NCI-H345 (cell line): ENCODE measurements around the gene C9orf40.

ENCODE experiments used
- DNase-seq: peaks from one replicate; lab custom pipeline; 2025; lab: John Stamatoyannopoulos, UW

Gene C9orf40, protein sequence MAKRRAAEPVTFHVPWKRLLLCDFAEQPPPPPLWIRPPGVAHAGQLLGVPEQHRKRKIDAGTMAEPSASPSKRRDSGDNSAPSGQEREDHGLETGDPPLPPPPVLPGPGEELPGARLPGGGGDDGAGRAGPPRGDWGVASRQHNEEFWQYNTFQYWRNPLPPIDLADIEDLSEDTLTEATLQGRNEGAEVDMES

DNA sequence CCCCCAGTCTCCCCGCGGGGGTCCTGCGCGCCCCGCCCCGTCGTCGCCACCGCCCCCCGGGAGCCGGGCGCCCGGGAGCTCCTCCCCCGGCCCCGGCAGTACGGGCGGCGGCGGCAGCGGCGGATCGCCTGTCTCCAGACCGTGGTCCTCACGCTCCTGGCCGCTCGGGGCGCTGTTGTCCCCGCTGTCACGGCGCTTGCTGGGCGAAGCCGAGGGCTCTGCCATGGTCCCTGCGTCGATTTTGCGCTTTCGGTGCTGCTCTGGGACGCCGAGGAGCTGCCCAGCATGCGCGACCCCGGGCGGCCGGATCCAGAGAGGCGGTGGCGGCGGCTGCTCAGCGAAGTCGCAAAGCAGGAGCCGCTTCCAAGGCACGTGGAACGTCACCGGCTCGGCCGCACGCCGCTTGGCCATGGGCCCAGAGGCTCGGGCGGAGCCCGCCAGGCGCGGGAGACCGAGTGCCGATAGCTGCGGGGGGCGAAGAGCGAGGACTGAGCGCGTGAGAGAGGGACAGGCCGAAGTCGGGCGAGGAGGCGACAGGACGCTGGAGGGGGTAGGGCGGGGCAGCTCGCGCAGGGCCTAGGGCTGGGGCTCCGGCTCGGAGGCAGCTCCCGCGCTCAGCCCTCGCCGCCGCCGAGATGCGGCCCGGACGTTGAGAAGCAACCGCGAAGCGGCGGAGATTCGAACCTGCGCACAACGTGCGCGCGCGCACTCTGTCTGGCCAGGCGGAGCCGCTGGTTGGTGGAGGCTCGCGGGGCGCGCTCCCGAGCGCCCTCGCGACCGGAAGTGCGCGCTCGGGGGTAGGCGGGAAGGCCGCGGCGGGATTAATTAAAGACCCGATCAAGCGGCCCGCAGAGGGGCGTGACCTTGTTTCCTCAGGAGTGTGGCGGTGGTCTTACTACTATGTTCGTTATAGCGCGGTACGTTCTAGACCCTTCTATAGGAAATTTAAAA lies at the start of gene C9orf40:
C9orf40 (minus strand) TSS at position 712 of the 951 bp plus-strand sequence; CDS start at position 411, 301 bp downstream.
- peak; percentile 94 for DNase-seq

DNA sequence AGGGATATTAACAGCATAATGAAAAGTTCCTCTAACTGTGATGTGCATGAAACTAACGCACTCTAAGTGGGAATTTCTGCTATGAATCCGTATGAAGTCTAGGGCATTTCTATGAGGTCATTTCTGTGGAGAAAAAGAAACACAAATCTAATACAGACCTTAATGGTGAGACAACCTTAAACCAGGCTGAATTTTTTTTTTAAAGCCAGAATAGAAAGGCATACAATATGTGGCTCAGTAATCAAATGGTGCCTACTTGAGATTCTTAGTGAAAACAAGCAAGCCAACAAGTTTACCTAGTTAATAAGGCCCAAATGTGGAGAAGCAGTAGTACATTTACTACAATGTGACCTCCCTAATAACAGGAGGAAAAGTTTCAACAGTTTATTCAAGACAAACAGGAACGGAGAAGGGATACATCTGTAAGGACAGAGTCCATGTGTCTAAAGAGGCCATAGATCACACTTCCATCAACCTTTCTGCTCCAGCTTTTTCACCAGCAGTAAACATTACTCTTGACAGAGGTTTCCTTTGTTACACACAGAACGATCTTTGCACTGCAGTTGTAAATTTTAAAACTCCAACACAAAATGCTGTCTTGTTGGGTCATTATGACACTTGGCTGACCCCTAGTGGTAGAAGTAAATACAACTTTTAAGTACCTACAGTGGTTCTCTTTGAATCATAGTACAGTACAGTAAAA lies 49.2 kb upstream of the C9orf40 start:
- peak; percentile 66 for DNase-seq

DNA sequence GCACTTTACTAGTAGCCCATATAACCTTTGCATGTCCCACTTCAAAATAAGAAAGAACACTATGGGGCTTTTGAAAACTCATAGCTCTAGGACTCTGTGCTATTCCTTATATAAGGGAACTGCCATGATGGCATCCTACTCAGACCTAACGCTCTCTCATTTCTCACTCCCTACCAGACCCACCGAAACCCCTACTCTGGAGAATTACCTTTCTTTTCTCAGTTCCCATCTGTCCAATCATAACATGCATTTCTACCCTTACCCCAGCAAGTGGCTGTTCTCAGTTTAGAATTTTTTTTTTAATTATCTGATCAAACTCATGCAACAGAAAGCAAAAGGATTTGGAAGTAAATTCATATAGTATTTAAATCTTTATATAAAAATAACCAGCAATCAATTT lies 48.1 kb upstream of the C9orf40 start:
- no peak for DNase-seq

DNA sequence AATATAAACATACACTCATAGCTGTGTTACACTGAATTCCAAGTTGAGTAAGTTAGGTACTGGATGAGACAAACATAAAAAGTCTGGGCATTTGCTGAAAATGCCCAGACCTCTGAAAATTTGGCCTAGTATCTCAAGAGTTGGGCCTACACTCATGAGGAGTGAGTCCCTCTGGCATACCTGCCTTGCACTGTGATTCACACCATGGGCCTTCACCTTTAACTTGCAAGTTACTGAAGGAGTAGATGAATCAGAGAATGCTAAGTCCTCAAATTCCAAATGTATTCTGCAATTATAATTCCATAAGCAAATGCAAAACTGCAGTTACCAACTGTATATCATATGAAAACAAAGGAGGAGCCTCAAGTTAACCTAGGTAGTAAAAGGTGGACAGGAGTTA lies 32.3 kb upstream of the C9orf40 start:
- no peak for DNase-seq

DNA sequence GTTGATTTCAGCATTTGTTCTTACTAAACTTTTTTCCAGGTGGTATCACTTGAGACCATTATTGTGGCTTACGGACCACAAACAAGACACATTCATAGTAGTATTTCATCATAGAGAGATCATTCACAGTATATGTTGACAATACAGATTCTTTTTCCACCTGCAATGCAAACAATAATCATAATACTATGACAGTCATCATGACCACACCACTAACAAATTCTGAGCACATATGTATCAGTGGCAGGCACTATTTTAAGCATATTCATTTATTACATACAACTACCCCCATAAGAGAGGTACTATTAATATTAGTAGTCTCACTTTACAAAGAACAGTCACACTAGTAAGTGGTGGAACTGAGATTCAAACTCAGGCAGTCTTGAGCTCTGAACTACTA lies 31.0 kb upstream of the C9orf40 start:
- DNase-seq = no peak

DNA sequence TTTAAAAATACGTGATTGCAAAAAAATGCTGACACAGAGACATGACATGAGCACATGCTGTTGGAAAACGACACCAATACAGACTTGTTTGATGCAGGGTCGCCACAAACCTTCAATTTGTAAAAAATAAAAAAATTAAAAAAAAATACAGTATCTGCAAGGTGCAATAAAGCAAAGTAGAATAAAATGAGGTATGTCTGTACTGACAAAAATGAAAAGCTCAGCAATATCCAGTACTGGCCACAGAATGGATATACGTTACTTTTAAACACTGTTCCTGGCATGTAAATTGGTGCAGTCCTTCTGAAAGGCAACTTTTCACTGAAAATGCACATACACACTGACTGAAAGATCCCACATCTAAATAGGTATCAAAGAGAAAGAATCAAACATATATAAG lies 27.1 kb upstream of the C9orf40 start:
- DNase-seq = no peak

DNA sequence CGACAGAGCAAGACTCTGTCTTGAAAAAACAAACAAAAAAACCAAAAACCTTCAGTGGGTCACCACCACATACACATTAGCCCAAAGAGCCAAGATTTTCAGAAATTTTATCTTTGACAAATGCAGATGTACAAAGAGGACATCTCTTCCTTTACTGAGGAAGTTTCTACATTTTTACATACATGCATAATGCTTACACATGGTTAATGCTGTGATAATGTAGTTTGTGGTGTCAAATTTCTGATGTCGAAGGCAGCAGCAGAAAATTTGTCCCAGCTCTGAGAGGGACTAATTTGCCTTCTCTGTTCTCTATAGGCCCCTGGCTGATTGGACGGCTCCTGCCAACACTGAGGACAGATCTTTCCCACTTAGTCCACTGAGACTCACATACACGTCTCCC lies 24.6 kb upstream of the C9orf40 start:
- DNase-seq = no peak

DNA sequence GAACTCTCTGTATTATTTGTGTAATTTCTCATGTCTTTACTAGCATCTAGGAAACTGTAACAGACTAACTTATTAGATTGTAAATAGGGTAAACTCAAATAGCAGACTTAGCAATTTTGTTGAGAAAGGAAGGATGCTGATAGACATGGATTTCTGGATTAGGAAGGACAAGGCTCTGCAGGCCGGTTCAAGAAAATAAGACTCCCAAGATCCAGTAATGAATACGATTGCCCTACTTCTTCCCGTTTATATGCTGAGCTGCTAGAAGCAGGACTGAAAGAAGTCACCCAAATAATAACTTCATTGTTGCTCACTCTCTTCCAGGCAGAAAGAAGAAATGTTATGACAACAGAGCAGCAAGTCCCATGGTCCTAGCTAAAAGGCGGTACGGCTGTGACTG lies 22.8 kb upstream of the C9orf40 start:
- no peak for DNase-seq

DNA sequence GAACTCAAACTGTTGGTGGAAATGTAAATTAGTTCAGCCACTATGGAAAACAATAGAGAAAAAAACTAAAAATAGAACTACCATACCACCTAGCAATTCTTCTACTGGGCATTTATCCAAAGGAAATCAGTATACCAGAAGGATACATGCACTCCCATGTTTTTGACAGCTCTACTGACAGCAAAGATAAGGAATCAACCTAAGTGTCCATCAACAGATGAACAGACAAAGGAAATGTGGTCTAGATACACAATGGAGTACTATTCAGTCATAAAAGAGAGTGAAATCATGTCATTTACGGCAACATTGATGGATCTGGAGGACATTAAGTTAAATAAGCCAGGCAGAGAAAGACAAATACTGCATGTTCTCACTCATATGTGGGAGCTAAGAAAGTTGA lies 21.8 kb upstream of the C9orf40 start:
- DNase-seq = no peak

DNA sequence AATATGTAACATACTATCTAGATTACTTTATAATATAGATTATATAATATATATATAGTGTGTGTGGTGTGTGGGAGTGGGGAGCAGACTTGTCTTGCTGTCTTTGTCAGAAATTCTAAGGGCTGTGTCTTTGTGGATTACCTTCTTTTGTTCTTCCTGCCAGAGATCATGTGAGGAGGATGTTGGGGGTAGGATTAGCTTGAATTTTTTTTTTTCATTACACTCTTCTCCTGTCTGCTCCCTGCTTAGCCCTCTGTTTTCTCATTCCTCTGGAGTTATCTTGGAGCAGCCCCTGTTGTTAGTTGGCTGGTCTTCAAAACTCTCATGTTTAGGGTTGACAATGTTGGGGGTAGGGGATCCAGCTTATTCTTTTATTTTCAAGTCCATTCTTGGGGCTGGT lies 21.0 kb upstream of the C9orf40 start:
- DNase-seq = no peak

DNA sequence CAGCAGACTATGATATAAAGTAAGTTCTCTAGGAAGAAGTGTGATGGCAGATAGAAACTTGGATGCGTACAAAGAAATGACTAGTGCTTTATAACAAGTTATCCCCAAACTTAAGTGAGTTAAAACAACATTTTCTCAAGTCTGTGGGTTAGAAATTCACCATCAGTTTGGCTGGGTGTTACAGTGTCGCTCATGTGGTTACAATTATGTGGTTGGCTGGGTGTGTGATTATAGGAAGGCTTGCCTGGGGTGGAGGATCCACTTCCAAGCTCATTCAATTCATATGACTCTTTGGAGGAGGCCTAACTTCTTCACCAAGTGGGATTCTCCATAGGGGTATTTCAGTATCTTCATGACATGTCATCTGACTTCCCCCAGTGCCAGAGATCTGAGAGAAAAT lies 10.3 kb upstream of the C9orf40 start:
- no peak for DNase-seq

DNA sequence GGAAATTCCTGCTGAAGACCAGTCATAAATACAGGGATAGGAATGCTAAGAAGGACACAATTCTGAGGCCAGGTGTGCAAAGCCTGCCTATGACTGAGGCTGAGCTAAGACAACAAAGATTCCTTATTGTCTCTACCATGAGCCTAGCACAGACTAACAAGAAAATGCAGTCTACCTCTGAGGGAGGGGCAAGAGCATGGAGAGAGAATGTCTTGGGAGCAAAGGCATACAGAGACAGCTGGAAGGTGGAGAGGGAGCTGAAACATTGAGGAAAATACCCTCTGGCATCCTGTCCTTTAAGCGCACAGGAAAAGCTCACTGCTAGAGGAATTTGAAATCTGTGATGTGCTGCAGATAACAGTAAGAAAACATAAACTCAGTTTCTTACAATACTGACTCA lies 8.8 kb upstream of the C9orf40 start:
- DNase-seq = no peak

DNA sequence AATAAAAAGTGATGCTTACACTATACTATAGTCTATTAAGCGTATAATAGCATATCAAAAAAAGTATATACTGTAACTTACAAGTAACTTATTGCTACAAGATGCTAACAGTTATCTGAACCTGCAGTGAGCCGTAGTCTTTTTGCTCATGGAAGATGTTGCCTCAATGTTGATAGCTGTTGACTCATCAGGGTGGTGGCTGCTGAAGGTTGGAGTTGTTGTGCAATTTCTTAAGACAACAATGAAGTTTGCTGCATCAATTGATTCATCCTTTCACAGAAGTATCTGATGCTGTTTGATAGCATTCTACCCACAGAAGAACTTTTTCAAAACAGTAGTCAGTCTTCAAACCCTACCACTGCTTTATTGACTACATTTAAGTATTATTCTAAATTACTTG lies 7.8 kb upstream of the C9orf40 start:
- no peak for DNase-seq

DNA sequence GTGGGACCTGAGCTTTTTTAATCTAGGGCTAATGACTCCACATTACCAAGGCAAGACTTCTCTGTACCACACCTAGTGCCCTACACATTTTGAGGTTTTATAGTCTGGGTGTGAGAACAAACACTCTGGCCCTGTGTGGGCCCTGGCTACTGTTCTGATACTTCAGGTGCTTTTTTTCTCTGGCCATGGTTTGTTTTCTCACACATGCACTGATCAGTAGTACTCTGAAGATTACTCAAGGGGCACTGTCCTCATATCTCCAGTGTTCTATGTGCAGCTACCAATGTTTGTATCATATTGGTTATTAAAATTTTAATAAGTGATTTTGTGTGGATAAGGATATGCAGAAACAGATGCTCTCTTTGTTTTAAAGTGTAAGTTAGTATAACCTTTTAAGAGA lies 5.9 kb upstream of the C9orf40 start:
- DNase-seq = no peak

DNA sequence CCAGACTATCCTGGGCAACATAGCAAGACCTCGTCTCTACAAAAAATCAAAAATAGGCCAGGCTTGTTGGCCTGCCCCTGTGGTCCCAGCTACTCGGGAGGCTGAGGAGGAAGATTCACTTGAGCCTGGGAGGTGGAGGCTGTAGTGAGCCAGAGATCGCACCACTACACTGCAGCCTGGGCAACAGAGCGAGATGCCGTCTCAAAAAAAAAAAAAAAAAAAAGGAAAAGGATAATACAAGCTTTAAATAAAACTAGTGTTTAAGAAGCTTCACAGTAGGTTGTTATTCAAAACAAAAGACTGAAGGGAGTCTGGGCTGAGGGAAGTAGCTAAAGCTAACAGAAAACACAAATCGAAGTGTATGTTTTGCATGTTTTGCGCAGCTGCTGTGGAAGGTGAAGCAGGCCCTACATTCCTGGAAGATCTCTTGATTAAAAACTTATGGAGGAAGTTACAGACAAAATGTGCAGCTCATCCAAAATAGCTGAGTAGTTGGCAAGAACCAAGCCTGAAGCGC lies 581 bp upstream of the C9orf40 start:
- no peak for DNase-seq

DNA sequence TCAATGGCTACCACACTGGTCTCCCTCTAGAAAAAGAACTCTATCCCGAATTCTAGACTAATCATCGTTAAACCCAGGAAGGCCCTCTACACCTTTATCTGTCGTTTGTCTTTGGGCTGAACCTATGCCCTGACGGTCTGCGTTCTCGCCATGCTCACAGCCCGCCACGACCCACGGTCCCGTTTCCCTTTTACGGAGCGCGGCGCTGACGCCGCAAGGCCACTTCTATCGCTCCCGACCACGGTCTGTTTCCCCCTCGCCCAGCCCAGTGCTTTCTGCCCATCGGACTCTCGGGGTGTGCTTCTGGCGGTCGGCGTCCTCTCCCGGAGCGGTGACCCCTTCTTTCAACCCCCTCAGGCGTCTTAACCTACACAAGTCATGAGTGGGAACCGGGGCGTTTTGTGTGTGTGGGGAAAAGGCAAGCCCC lies 974 bp downstream of the C9orf40 start:
- peak; percentile 24 for DNase-seq

DNA sequence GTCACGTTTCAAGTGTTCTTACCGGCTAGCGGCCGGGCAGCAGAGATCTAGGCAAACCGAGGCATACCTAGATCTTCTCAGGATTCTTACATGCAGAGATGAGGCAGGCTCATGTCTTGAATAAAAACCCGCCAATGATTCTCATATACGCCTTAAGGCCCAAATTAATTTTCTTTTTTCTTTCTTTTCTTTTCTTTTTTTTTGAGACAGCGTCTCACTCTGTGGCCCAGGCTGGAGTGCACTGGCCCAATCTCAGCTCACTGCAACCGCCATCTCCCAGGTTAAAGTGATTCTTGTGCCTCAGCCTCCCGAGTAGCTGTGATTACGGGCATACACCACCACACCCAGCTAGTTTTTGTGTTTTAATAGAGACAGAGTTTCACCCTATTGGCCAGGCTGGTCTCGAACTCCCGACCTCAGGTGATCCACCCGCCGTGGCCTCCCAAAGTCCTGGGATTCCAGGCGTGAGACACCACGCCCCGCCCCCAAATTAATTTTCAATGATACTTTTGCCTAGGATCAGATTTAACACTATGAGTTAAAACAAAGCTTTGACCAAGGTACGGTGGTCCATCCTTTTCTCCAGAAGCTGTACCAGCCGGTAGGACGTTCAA lies 1.5 kb downstream of the C9orf40 start:
- DNase-seq = no peak

DNA sequence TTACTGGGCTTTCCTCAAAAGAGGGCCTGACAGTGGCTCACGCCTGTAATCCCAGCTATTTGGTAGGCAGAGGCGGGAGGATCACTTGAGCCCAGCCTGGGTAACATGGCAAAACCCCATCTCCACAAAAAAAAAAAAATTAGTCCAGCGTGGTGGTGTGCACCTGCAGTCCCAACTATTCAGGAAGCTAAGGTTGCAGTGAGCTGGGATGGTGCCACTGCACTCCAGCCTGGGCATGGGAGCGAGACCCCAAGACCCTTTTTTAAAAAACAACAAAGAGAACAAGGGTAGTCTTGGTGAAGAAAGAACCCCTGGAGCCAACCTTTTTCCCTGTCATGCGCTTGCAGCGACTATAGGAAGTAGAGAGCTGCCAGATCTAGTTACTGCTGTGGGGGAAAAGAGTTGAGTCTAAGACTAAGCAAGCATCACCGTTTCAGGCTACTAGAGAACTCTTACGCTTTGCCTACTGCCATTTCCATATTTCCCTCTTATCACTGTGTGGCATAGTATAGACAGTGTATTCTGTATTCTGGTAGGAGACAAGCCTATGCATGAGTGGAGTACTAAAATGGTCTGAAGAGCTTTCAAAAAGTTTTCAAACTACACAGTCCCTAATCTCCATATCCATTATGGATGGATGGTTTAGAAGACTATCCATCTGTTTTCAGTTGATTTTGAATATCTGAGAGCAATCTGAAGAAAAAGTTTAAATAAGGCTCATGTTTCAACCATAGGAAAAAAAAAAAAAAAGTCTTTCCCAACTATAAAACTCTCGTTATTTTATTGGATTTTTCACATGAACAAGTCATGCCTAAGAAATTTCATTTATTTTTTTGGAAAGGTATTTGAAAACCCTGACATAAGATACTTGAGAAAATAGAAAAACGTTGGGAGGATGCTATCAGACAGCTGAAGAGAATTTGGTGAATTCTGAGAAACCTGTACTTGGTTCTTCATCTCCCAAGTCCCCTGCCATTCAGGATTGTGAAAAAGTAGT lies 2.6 kb downstream of the C9orf40 start:
- DNase-seq = no peak

DNA sequence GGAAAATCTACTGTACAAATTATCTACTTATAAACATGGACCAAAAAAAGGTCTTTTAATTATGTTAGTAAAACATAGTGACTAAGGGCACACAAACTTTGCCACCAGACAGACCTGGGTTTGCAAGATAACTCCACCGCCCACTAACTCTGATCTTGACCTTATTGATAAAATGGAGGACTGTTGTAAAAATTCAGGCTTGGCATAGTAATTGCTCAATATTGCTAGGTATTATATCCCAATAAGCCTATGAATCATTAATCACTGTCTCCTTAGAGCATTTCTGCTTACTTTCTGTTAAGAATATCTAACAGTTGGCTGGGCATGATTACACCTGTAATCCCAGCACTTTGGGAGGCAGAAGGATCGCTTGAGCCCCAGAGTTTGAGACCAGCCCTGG lies 3.8 kb downstream of the C9orf40 start:
- DNase-seq = no peak

DNA sequence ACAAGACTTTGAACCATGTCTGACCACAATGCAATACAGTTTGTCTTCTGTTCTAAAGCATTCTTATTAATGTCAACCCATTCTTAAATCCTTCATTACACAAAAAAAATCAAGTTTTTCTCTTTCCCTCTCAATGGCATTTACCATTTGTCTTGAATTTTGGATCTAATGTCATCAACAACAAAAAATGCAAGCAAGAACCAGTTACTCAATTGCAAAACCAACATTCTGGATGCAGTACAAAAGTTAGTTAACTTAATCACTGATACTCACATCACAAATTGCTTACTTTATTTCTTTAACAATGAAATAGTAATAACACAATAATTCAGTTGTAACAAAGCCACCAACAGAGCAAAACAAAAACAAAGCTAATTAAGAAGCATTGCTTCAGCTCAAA lies 6.0 kb downstream of the C9orf40 start:
- DNase-seq = no peak

DNA sequence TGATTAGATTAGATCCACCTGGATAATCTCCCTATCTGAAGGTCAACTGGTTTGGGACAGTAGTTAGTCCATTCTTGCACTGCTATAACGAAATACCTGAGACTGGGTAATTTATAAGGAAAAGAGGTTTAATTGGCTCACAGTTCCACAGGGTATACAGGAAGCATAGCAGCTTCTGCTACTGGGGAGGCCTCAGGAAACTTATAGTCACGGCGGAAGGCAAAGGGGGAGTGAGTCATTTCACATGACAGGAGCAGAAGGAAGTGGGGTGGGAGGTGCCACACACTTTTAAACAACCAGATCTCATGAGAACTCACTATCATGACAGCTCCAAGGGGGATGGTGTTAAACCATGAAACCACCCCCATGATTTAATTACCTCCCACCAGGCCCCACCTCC lies 9.9 kb downstream of the C9orf40 start:
- no peak for DNase-seq
